CD1c-positive myeloid dendritic cell (primary cell): ENCODE results near the gene ZNF385D.
"Not testable (repeated sequence)": the region's sequence is repeated elsewhere in the genome, so short reads cannot be mapped to it uniquely, and the experiment has no call there.

Experiments used
- DNase-seq: peaks from one replicate; pipeline ENCODE4 v3.0.0-alpha.2; 2016; ENCODE audit errors: extremely low spot score

The ZNF385D gene

GRCh38 chr3:21509731-21510470 lies 241.1 kb downstream of the ZNF385D start:
- peak; percentile 47 for DNase-seq

- peak; percentile 46 for DNase-seq
Observed at GRCh38 chr3:21508246-21508645, 242.8 kb downstream of the ZNF385D start.

GRCh38 chr3:21505711-21506460 lies 245.1 kb downstream of the ZNF385D start:
- no peak for DNase-seq

- no peak for DNase-seq
Observed at GRCh38 chr3:21502656-21503055, 248.4 kb downstream of the ZNF385D start.

DNA sequence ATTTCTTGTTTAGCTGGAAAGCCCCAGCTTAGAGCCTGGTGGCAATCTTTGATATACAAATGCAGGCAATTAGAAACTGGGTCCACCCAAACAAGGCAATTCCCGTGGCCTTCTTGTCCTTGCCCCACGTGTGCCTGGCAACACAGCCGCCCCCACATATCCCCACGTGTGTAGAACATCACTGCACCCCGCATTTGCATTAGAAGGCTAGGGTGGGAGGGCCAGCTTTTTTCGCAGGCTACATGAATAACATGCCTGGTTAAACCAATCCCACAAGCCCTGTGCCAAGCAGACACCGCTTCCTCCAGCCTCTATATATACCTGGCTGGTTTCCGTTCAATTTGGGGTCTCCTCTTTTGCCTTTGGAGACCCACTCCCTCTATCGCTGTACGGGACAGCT lies 250.2 kb downstream of the ZNF385D start:
- DNase-seq, result no peak

GRCh38 chr3:21490671-21491070 lies 260.3 kb downstream of the ZNF385D start:
- not testable (repeated sequence) for DNase-seq

GRCh38 chr3:21487520-21487919 lies 263.5 kb downstream of the ZNF385D start:
- no peak for DNase-seq

DNA sequence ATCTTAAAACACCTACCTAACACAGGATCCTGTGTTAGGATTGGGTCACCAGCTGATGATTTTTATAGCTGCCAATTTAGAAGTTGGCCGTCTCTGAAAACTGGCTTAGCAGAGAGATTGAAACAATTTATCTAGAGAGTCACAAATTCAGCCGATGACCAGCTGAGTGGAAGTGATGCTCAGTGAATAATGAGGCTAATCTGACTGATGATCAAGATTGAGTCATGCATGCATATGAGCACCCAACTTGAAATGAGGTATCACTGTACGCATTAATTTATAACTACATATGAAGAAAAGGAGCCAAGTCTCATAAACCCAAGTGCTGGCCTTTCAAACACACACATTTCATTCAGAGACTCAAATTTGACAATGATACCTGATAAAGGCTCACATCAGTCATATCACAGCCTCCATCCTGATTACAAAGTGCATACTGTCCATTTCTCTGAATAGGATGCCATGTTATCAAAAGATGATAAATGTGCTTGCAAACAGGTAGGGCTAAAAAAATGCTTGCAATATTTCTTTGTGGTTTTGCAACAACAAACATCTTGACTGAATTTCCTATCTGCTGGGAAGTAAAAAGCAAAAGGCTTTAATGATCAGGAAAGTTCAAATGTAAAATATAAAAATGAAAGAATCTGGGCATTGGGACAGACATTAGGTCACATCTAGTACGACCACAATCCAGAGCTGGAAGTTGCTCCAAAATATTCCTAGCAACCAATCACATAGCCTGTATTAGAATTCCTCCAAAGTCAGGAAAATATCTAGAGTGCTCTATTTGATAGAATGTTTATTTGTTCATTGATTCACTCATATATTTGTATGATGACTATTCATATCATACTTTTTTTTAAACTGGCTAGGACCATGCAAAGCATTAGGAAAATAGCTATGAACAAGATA lies 264.7 kb downstream of the ZNF385D start:
- DNase-seq, result not testable (repeated sequence)

DNA sequence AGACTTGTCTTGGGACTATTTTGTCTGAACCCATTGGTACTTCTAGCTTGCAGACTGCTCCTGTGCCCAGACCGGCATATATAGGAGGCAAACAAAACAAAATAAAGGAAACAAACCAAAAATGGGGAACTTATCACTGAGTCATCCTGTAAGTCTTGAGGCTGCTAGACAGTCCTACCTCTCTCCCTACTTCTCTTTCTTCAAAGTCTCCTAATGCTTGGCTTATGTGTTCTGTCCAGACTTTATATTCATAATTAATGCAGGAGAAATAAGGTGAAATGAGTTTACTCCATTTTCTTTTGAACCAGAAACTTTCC lies 266.2 kb downstream of the ZNF385D start:
- DNase-seq, result peak; percentile 65

DNA sequence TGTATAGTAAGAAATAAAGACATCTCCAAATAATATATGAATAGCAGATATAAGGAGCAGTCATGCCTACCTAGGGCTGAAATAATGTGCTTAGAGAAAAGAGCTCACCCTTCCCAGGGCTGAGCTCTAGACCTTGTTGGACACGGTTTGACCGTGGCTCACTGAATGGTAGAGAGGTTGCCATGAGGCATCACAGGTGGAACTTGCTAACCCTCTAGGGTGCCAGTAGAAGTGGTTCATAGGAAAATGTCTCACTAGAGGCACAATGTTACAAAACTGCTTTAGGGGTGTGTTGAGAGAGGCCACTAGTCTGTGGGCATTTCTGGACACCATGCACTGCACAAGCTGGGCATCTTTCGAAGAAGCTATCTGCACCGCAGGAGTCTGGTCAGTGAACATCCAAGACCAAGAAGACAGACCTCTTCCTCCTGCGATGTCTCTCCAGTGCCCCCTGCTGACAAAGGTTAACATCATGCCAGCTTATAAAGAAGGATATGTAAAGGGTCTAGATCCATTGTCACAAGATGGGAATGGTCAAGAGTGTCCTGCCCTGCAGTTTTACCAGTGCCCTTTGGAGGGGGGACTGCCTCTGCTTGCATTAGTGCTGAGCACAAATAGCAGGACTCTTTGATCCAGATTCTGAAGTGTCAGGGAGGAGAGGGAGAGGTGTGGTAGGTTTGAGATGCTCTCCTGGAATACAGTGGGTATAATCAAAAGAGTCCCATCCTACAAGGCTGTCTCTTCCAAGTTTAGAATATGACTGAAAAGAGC lies 266.8 kb downstream of the ZNF385D start:
- peak; percentile 5 for DNase-seq

DNA sequence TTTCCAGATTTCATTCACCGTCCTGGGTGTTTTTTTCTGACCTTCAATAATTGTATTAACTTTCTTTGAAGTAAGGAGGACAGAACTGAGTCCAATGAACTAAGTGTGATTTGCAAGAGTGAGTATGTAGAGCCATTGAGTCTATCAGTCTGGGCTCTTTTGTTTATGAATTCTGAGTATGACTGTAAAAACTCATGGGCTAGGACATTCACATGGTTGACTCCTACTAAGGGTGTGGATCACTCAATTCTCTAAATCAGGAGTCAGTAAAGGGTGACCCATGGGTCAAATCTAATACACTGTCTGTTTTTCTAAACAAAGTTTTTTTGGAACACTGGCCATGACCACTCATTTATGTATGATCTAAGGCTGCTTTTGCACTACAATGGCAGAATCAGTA lies 269.0 kb downstream of the ZNF385D start:
- no peak for DNase-seq

DNA sequence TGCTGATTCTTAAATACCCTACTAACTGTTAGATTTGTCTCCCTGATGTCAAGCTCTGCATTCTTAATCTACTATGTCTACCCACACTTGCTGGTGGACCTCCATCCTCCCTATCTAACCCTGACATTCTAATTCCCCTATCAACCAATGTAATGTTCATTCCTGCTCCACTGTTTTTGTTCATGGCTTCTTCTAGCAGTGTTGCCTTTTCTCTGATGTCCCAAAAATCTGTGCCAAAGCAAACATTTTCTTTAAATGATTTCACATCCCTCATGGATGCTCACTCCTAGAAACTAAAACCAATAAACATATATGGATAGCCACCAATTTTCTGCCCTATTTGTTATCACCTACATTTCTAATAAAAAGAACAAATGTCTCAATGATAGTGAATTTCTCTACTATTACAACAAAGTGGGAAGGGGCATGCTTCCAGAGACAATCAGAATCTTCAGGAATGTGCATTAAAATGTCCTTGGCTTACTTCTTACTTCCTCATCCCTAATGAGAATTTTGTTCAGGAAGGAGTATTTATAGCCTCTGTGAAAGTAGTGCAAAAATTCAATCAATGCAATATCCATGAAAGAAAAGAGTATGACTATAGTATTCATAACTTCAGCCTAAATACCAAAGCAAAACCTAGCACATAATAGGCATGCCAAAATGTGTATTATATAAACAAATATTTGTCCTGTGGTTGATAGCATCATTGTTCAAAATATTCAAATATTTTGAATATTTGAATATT lies 273.3 kb downstream of the ZNF385D start:
- DNase-seq, result no peak

DNA sequence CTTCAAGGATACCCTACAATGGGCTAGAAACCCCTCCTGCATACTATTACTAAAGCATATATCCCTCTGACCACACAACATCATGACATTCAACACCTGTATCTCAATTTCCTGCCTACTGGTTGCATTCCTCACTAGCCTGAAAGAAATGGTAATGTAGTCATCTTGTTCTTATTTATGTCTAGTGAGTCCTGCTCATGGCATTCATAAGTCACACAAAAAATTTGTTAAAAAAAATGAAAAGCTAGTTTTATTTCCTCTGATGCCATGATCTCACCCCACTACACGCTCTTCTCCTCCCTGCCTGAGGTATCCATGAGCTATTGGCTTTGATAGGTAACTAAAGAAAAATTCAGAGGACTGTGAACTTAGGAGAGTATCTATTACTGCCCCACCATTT lies 284.5 kb downstream of the ZNF385D start:
- no peak for DNase-seq

GRCh38 chr3:21464746-21465145 lies 286.3 kb downstream of the ZNF385D start:
- DNase-seq, result no peak

DNA sequence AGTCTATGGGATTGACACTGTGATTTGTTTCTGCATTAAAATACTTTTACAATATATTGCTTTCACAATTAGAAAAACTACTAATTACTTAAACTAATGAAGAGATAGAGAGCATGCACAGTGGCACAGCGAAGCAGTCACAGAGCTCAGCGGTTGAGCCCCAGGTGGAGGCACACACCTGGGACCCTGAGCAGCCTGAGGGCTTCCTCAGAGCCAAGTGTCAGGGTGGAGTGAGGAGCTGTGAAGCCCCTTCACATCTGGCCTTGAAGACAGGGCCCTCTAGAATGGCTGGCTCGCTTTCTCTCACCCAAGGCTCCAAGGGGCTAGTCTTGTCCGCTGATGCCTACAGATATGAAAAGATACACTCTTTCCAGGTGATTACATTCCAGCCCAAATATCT lies 287.7 kb downstream of the ZNF385D start:
- no peak for DNase-seq

- DNase-seq, result no peak
Observed at GRCh38 chr3:21462141-21462540, 288.9 kb downstream of the ZNF385D start.

DNA sequence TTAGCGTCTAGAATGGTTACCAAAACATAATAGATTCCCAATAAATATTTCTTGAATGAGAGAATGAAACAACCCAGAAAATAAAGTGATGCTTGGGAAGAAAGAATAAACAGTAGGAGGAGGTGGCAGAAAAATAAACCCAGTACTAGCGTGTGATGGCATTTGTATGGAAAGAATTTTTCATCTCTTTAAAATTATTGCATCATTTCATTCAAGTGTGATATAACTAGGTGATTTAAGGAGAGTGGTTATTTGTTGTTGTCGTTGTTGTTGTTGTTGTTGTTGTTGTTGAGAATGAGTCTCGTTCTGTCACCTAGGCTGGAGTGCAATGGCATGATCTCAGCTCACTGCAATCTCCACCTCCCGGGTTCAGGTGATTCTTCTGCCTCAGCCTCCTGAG lies 293.9 kb downstream of the ZNF385D start:
- DNase-seq, result no peak

- no peak for DNase-seq
Observed at GRCh38 chr3:21449738-21450137, 301.3 kb downstream of the ZNF385D start.

DNA sequence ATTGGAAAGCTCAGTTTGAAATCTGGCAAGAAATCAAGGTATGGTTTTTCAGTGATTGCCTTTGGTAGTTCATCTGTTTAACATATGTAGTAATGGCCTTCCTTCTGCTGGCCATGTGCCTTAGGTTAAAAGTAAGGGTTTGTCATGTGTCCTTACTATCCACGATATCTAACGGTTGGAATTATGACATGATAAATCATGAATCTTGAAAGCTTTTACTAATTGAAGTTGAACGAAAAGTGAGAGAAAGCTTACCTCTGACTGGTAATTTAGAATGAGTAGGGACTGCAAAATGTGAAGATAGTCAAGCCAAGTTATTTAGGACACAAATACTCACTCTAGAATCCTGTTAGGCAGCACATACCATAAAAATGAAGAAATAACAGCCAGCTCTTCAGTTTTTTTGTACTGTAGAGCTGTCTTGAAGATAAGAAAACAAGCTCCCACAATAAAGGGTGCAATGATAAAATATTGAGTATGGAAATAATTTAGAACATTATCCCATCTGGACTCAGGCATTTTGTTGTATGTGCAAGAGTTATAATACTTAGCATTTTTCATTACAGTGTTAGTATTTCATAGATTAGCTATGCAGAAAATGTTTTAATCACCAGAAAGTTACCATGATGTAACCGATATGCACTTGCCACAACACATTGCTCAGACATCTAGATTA lies 303.4 kb downstream of the ZNF385D start:
- DNase-seq, result no peak

GRCh38 chr3:21446945-21447475 lies 304.0 kb downstream of the ZNF385D start:
- no peak for DNase-seq
